PFSK-1 (cell line): ENCODE measurements around the gene NIM1K.

ENCODE experiments used
- POLR2AphosphoS5 ChIP-seq: IDR thresholded peaks from 2 replicates; pipeline ENCODE4 v1.6.1; 2012; ENCODE audit warnings: low read depth, mild to moderate bottlenecking, control low read depth, low read length, moderate library complexity
- REST ChIP-seq, 2 experiments: IDR thresholded peaks; 2 replicates each; pipeline versions ENCODE4 v1.6.1 to v1.8.0; 2011 to 2012; ENCODE audit warnings: low read depth in 2 of 2, low read length in 2 of 2, control low read depth in 1 of 2, inconsistent platforms in 1 of 2, mild to moderate bottlenecking in 1 of 2, moderate library complexity in 1 of 2; ENCODE audit not compliant: insufficient read depth in 1 of 2
- SIN3A ChIP-seq: IDR thresholded peaks from 2 replicates; pipeline ENCODE4 v1.6.1; 2012; ENCODE audit warnings: mild to moderate bottlenecking, low read length, moderate library complexity, borderline replicate concordance; ENCODE audit not compliant: insufficient read depth

- TF ChIP-seq POLR2AphosphoS5, result no peak
- TF ChIP-seq SIN3A, result no peak
- TF ChIP-seq REST (IDR thresholded peaks at IDR 0.05; ENCODE audit: insufficient read depth in 1 of 2, low read depth in 2 of 2, low read length in 2 of 2), result no peak
Observed at GRCh38 chr5:43313854-43314457, 121.9 kb downstream of the NIM1K start.
